ENCODE results near the gene MAP2K7.
A peak's percentile ranks its signal among the peaks of the same experiment; 100 is the strongest.
"Not testable (repeated sequence)": the region's sequence is repeated elsewhere in the genome, so short reads cannot be mapped to it uniquely, and the experiment has no call there.

Gene MAP2K7

GRCh38 chr19:7931221-7932061, 27.8 kb downstream of the MAP2K7 start:
- no peak for DNase-seq (ENCODE audit: low read depth in 2 of 2)

DNA sequence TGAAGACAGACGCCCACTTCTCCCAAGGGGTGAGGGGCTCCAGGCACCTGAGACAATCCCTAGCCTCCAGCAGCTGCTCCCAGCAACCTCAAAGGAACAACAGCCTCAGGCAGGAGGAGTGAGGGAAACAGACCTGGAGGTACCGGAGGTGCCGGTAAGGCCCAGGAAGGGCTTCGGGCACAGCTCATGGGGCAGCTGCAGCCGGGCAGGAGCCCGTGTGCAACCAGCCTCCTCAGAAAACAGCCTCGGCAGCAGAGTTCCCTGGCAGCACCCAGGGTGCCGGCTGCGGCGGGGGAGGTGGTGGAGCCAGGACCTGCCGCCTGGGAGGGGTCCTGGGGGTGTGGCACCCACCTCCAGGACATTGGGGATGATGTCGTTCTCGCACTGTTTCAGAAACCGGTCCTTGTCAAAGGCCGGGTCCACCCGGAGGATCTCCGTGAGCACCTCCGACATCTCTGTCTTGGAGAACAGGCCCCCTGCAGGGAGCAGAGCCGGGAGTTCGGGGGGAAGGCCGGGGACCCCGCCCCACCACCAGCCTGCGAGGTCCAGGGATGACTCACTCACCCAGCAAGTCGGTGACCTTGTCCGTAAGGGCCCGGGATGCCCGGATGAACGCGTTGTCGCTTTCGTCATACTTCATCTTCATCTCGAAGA, 28.7 kb downstream of the MAP2K7 start:
- DNase-seq (ENCODE audit: low read depth in 2 of 2): no peak

GRCh38 chr19:7932930-7933300, 29.2 kb downstream of the MAP2K7 start:
- no peak for DNase-seq (ENCODE audit: low read depth in 2 of 2)

GRCh38 chr19:7933411-7933810, 29.7 kb downstream of the MAP2K7 start:
- DNase-seq (ENCODE audit: low read depth in 2 of 2): no peak

- DNase-seq (ENCODE audit: low read depth in 2 of 2): no peak
These were observed 30.4 kb downstream of the MAP2K7 start for GRCh38 chr19:7933828-7934725.

DNA sequence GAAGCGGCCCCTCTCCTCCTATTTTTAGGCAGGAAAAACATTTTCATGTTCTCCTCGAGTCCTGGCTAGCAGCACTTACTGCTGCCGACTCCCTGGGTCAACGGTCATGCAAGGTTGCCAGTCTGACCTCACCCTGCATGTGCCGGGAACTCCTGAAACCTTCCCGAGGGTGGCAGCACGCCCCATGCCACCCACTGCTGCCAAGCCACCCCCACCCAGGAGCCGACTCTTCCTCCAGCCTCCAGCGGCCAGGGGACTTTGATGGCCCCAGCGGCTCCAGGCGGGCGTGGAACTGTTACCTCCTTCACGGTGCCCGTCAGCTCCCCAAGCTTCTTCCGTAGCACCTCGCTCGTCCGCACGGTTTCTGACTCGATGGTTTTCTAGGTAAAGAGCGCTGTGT, 31.1 kb downstream of the MAP2K7 start:
- no peak for DNase-seq (ENCODE audit: low read depth in 2 of 2)

- DNase-seq (ENCODE audit: low read depth in 2 of 2): no peak
These were observed 37.2 kb downstream of the MAP2K7 start for GRCh38 chr19:7940841-7941240.

DNA sequence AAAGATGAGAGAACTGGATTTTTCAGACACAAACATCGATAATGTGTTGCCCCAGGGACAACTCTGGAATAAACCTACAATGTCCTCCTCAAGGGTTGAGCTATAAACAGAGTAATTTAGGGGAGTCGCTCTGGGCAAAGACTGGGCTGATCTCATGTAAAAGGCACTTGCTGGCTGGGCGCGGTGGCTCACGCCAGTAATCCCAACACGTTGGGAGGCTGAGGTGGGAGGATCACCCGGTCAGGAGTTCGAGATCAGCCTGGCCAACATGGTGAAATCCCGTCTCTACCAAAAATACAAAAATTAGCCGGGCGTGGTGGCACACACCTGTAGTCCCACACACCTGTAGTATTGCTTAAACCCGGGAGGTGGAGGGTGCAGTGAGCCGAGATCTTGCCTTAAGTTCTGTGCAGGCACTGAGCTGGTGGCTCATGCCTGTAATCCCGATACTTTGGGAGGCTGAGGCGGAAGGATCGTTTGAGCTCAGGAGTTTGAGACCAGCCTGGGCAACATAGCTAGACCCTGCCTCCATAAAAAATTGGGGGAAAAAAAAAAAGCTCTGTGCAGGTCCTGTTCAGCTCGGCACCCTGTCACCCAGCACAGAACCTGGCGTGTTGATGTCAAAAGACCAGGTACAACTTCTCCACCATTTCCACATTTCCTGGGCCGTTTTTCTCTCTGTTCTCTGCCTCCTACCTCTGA, 38.4 kb downstream of the MAP2K7 start:
- DNase-seq (ENCODE audit: low read depth in 2 of 2): no peak

- no peak for DNase-seq (ENCODE audit: low read depth in 2 of 2)
These were observed 39.3 kb downstream of the MAP2K7 start for GRCh38 chr19:7942981-7943443.

DNA sequence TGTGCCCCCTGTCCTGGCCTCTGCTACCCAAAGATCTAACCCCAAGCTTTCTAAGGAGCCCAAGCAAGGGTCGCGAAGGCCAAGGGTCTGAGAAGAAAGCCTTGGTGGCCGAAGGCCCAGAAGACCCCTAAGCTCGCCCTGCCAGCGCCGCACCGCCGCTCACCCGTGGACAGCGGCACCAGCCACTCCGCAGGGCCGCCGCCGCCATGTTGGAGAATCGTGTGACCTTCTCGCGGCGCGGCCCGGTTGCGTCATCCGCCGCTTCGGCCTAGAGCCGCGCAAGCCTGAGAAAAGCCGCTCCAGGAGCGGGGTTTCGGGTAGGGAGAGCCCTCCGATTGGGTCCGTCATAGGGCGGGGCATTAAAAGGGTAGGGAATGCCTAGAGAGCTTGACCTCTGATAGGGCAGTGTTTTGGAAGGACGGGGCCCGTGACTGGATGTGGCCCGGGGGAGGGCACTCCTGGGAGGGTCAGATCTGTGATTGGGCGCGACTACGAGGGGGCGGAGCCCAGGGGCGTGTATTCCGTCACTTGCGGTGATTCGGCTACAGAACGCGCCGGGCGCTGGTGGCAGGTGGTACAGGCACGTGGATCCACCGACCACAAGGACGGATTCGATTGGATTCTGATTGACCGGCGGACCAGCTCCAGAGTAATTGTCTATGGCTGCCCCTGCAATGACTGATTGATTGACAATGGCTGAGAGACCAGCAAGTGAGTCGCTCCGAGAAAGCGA, 39.9 kb downstream of the MAP2K7 start, which contains the start of gene TIMM44:
TIMM44 (minus strand) TSS at position 223 of the 733 bp plus-strand sequence; CDS start at position 208, 15 bp downstream.
- DNase-seq (ENCODE audit: low read depth in 2 of 2): peak; percentile 96 to 99

DNA sequence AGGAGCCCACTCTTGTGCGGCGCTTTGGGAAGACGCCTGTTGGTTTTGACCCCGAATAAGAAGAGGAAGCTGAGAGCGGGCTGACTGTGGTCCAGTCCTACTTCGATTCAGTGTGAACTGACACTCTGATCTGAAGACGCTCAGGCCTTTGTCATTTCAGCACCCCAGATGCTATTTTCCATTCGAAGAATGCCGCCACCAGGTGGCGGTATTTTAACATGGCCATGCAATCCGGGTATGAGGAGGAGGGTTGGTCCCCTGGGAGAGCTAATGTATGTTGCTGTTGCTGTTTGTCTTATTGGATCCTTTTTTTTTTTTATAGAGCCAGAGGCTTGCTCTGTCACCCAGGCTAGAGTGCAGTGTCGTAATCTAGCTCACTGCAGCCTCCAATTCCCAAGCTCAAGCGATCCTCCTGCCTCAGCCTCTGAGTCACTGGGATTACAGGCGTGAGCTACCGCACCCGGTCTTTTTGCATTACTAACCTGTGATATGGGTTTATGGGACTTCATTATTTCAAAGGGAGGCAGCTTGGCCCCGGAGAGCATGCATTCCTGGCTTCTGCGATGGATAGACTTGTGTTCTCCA, 40.6 kb downstream of the MAP2K7 start:
- peak; percentile 80 to 83 for DNase-seq (ENCODE audit: low read depth in 2 of 2)

- no peak for DNase-seq (ENCODE audit: low read depth in 2 of 2)
These were observed 44.3 kb downstream of the MAP2K7 start for GRCh38 chr19:7947939-7948338.

DNA sequence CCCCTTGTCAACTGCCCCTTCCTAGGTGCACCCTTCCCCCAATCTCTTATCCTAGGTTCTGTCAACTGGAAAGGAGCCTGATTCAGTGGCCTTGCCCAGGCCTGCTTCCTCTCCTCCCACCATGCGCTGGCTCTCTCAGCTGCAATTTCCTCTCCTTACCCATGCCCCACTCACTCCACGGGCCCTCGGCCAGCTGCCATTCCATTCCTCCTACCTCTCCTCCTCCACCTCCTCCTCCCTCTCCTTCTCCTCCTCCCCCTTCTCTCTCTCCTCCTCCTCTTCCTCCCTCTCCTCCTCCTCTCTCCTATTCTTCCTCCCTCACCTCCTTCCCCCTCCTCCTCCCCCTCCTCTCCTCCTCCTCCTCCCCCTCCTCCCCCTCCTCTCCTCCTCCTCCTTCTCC, 49.4 kb downstream of the MAP2K7 start:
- DNase-seq (ENCODE audit: low read depth in 2 of 2): no peak

GRCh38 chr19:7953576-7953975, 49.9 kb downstream of the MAP2K7 start:
- no peak for DNase-seq (ENCODE audit: low read depth in 2 of 2)

DNA sequence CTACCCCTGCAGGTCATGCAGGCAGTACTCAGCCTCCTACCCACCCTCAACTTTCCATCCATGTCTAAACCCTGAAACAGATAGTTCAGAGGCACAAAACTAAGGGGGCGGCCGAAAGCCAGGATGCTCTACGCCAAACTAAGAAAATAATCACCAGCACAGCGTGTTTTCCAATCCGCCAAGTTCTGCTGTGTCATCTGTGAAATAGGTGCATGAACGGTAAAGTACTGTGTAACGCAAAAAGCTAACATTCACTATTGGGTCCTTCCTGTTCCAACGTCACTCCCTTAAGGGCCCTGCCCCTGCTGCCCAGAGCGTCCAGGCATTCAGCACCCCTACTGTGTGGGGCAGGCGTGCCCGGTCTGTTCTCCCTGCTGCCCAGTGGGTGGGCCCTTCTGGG, 52.0 kb downstream of the MAP2K7 start:
- DNase-seq (ENCODE audit: low read depth in 2 of 2): no peak

DNA sequence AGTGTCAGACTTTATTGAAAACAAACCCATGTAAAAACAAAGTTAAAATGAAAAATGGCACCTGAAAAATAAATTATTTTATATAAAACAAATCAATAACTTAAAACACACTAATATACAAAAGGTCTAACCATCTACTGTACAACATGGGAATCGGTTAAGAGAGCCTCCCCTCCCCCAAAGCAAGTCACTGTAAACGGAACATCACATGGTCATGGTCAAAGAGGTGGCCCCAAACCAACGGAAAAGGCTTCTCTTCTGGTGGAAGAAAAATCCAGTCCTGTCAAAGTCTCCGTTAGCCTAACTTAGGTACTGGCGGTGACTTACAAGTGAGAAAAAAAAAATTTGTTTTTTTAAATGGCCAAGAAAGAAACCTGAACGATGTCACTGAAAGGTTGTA, 55.5 kb downstream of the MAP2K7 start:
- no peak for DNase-seq (ENCODE audit: low read depth in 2 of 2)

DNA sequence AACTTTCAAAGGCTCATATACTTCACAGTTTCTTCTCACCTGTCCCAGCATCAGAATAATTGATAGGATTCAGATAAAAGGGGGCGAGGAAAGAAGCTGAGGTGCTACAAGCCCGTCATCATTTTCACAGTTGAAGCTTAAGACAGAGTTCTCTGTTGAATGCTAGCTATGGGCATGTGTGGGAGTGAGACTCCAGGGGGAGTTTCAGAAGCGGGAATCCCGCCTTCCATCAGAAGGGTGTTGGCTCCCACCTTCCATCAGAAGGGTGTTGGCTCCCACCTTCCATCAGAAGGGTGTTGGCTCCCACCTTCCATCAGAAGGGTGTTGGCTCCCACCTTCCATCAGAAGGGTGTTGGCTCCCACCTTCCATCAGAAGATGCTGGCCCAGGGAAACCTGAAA, 57.4 kb downstream of the MAP2K7 start:
- not testable (repeated sequence) for DNase-seq (ENCODE audit: low read depth in 2 of 2)

- no peak for DNase-seq (ENCODE audit: low read depth in 2 of 2)
These were observed 58.4 kb downstream of the MAP2K7 start for GRCh38 chr19:7961920-7962626.

DNA sequence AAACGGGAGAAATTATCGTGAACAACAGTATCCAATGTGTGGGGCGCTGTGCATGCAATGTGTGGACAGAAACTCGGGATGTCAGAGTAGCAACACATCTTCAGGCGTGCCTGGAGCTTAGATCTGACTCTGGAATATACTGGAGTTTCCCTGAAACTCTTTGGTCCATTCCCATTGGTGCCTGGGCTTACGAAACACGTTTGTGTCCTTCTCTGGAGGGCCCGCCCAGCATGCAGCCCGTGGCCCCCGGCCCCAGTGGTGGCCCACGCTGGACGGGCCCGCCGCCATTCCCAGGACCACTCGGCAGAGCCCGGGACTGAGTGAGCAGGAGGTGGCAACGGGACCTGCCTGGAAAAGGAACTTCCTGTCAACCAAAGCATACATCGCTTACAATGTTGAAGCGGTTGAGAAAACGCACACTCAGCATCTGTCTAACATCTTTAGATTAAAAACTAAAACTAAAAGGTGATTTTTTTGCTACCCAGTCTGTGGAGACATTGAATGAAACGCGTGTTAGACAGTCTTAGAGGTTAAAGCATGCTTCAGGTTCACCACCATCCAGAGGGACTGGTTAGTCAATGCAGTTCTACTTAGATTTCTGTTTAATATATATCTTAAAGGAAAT, 59.1 kb downstream of the MAP2K7 start:
- no peak for DNase-seq (ENCODE audit: low read depth in 2 of 2)
